Left kidney (tissue), 2 donors: Measurements from ENCODE around the gene ANTXR1. TPM values are rescaled to one million over a fixed set of nuclear protein-coding genes. Genes with fewer than 3 reads are reported as not detected.

ENCODE experiments used
- DNase-seq: peaks from one replicate; pipeline ENCODE4 v3.0.0-alpha.2; 2013
- polyA plus RNA-seq: library from polyadenylated mRNA; unstranded; fragments of 120-200 nt; gene quantifications from one replicate; pipeline ENCODE4 v1.2.1, GENCODE V29; 2013; ENCODE audit not compliant: insufficient read length

The ANTXR1 gene
- polyA plus RNA-seq, 1 donor, result 82.4 TPM

DNA sequence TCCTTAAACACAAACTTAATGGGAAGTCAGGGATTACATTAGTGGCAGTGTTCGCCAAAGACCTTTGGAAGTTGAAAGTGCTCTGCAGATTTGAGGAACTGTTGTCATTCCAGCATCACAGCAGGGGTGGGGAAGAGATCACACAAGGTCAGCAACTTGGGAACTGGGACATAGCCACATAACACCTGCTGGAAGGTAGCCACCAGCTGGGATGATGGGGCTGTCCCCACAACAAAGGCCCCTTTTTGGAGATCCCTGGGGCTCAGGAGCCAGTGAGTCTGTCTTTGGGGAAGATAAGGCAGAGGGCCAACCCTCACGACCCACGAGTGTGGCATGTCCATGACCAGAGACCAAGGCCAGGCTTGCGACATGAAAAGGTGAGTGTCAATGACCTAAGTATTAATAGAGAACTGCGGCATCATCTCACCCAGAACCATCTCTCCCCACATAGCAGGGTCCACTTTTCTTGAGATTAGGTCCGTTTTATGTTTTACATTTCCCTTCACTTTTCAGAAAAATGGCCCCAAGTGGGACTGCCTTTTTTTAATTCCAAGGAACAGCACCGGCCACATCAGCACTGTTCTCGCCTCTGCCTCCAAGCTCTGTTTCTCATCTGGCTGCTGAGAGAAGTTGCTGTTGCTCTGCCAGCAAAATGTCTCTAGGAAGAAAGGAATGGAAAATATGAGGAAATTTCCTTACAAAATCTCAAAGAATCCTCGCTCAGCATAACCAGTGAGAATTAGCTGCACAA lies 267.1 kb downstream of the ANTXR1 start:
- no peak for DNase-seq

DNA sequence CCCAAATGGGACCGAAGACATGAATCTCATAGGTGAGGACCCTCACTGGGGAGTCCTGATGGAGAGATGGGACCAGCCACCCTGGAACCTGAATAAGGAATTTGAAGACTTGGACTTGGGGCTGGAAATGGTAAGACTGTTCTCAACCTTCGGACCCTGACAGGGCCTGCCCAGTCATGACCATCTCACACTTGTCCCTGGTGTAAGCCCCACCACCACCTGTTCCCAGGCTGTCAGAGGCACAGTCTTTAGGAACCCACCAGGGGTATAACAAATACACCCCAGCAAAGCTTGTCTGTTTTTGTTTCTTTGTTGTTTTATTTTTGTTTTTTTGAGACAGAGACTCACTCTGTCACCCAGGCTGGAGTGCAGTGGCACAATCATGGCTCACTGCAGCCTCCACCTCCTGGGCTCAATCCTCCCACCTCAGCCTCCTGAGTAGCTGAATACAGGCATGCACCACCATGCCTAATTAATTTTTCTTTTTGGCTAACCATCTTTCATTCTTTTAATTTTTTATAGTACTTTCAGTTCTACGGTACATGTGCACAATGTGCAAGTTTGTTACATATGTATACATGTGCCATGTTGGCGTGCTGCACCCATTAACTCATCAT lies 267.9 kb downstream of the ANTXR1 start:
- no peak for DNase-seq

DNA sequence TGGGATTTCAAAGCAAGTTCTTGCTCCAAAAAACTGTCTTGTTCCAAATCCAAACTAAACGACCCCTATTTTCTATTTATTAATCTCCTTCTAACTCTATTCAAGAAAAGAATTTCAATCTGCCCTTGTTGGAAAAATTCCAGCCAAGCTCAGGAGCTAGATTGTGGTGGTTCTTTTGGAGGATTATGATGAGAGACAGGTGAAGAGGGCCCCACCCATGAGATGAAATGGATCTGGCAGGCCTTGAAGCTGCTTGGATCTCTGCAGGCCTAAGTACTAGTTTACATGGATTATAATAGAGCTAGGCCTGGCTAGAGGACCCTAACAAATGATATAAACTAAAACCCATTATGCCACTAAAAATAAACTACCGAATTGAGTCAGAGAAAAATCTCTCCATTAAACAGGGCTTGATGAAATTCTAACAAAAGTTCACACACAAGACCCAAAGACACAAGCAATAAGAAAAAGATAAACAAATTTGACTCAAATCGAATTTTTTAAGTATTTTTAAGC lies 272.5 kb downstream of the ANTXR1 start:
- no peak for DNase-seq

DNA sequence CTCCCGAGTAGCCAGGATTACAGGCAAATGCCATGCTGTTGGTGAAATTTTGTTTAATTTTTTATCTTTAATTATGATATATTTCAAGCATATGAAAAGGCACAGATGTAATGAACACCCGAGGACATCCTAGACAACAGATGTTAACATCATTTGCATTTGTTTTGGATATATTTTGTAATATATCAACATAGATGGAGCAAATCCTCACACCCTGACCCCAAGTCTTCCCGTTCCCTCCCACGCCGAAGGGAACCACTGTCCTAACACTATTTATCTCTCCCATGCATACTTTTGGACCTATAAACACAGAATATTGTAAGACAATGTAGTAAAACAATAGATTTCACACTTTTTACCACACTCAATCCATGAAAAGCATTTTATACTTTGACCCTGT lies 274.6 kb downstream of the ANTXR1 start:
- no peak for DNase-seq

DNA sequence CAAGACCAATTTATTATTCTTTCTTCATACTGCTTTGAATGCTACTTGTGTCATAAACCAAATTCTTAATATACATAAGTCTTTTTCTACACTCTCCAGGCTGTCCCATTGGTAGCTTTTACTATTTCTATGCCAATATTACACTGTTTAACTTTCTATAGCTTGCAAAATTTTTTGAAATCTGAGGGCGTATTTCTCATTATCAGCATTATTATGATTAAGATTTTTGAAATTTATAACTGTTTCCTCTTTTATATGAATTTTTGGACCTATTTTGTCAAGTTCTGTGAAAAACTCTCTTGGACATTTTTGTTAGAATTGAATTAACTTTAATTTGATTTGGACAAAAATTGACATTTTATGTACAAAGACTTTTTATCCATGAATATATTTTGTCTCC lies 275.4 kb downstream of the ANTXR1 start:
- no peak for DNase-seq

DNA sequence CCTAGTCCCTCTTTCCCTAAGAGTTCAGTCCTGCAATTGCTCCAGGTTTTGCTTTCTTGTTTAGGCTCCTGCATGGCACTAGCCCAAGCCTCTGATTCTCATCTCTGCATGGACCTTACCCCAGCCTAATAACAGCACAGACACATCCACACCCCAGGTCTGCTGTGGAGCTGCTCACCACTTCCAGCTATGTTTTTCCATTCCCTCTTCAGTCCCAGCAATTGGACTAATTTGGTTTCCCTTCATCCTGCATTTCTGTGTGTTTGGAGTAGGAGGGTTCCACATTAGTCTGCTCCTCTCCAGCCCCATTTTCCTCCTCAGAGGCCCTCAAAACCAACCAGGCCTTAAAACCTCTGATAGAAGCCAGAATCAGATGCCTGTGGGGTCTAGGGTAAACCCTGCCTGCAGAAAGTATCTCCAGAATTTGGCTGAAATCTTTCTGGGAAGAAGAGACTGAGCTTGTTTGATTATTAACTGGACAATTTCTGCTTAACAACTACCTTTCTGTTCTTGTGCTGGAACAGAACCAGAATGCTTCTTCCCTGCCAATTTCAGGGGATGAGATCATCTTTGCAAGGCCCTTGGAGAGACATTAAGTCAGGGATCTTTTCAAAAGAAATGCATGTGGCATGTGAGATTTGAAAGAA lies 278.1 kb downstream of the ANTXR1 start:
- no peak for DNase-seq

DNA sequence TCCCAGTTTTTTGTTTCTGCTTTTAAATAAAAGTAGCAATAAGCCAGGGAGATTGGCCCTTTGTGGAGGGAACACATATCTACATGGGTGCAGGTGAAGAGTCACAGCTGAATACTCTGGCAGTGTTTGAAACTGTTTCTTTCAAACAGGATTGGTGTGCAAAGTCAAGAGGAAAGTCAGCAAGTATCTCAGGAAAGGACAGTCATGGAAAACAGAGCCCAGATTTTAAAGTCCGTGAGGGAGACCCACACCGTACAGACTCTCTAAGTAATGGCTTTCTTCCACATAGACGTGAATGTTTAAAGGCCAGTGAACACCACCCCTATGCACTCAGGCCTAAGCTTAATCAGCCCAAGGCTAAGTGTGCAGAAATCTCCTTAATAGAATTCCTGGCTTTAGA lies 278.7 kb downstream of the ANTXR1 start:
- no peak for DNase-seq

DNA sequence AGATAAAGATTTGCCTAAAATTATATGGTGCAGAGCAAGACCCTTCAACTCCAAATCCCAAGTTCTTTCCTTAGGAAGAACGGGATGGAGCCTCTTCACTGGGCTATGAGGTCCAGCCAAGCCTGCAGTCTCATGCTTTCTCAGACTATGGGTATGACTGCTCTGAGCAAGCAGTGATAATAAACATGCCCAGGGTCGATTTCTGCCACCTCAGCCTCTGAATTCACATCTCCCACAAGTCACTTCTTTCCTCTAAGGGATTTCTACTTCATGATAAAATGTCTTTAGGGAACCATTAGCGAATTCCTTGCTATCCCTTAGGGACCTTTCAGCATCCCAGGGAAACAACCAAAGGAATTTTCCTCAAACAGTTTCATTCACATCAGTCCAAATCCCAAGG lies 279.3 kb downstream of the ANTXR1 start:
- no peak for DNase-seq

DNA sequence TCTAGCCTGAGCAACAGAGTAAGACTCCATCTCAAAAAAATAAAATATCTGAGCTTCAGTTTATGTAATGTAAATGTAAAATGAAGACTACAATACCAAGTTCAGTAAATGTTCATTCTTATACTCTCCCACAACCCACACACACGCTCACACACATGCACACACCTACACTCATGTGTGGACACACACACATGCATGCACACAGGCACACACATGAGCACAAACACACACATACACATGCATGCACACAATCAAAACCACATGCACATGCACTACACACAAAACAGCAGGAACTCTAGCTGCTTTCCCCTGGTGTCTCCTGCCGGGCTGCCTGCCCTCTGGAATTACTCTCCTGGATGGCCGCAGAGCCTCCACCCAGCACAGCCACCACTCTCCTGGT lies 283.4 kb downstream of the ANTXR1 start:
- no peak for DNase-seq

DNA sequence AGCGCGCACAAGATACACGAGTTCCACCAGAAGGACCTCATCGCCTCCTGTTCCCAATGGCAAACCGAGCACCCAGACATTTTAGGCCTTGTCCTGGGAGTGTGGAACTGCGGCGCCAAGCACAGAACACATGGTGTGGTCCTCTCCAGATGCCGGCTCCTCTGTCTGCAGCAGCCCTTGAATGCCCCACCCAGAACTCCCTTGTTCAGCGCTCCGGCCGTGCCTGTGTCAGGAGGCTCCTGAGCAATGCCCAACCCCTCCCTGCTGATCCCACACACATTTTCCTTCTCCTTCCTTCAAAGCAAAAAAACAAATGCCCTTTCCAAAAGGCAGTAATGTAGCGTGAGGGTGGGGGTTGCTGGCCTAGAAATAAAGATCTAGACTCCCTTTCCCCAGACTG lies 284.2 kb downstream of the ANTXR1 start:
- no peak for DNase-seq

DNA sequence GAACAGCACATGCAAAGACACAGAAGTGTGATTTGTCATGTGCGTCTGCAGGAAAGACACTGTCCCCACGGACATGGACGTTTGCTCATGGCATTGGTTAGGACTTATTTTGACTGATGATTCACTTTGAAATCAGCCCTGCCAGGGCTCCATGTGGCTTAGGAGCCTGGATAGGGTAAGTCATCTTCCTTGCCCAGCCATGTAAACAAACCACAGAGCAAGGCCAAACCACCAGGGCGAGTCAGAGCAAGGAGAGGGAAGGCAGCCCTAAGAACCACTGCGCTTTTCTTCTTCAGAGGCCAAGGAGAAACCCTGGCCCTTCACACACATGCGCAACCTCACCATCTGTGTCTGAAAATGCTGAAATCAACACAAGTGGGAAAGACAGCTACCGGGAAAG lies 285.3 kb downstream of the ANTXR1 start:
- no peak for DNase-seq

DNA sequence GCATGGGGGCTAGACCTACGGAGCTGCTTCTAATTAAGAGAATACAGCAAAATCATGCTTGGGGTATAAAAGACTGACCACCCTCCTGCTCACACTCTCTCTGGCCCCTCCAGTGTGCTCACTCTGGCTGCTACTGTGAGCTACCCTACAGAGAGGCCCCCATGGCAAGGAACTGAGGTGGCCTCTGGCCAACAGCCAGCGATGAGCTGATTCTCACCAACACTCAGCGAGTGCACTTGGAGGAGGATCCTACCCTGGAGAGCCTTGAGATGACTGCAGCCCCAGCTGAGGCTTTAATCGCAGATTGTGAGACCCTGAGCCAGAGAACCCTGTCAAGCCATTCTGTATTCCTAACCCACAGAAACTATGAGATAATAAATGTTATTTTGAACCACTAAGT lies 285.9 kb downstream of the ANTXR1 start:
- no peak for DNase-seq

Other genes starting within 250 kb of the ANTXR1 start
- not detected for gene BMP10, start 141.8 kb upstream of the ANTXR1 start, polyA plus RNA-seq
- not detected for gene GKN2, start 60.3 kb upstream of the ANTXR1 start, polyA plus RNA-seq
- gene GKN1, start 38.5 kb upstream of the ANTXR1 start, polyA plus RNA-seq, result not detected